ENCODE measurements around the gene LEKR1.

DNA sequence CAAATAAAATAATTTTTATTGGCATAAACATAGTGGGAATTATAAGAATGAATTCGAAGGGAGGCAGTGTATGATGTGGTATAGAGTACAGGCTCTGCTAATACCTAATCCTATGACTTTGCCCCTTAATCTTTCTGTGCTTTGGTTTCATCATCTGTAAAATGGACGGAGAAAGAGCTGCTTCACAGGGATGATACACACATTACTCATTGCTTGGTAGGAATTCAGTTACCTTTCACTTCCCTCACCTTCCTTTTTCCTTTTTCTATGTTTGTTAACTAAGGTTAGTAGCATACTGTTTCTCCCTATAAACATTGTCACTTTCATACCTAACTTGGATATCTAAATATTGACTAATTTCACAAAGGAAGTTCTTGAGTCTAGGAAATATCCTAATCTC, 36.2 kb downstream of the LEKR1 start:
- no peak for TF ChIP-seq SUZ12 (IDR thresholded peaks at IDR 0.05; ENCODE audit: extremely low read depth, insufficient read depth, insufficient read length)
- no peak for TF ChIP-seq YY1 (IDR thresholded peaks at IDR 0.05; ENCODE audit: insufficient read depth, insufficient read length)
- no peak for TF ChIP-seq ZNF274 (IDR thresholded peaks at IDR 0.05; ENCODE audit: low read depth, low read length)
